MV-4-11 (cell line): ENCODE measurements around the gene HSP90AB1.

Experiments
- DNase-seq: peaks from one replicate; lab custom pipeline; 2025; lab: John Stamatoyannopoulos, UW

HSP90AB1 gene

DNA sequence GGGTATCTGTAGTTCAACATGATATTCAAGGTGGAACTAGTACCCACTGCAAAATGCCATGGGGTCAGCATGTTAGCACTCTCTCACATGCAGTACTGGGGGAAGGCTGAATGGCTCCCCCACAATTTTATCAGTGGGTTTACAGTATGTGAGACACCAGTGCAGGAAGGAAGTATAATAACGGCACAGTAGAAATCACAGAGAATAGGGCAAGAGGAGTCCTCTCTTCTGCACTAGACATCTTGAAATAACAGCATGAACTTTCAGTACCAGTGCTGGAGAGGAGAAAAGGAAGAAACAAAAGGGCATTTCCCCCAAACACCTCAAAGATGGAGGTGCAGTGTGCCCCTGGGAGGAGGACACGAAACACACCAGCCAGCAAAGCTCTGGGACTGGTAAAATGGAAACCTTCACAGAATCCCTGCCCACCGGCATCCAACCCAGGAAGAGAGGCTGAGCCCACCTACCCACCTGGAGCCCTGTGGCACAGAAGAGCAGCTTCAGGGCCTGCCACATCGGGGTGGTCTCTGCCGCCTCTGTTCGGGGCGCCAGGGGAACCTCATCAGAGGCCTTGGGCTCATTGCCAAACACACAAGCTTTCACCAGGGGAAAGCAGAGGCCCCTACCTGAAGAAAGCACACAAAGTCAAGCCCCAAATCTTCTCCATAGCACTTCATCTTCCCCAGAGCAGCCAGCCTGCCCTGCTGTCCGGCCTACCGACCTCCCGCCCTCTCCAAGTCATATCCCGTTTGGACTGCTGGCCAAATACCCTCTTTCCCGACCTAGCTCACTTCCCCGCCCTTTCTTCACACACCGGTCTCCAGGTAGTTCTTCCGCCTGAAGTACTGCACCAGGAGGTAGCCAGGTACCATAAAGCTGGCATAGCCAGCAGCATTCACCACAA is 9.2 kb downstream of the HSP90AB1 start:
- DNase-seq, result no peak

DNA sequence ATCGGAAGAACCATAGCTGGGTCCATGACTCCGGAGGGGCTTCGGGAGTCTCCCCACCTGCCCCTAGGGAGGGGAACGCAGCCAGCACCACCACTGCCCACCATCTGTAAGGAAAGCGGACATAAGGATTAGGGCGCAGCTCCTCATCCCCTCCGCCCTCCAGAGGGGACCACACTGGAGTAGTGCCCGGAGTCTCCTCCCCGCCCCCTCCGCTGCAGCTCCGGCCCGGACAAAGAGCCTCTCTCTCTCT is 9.8 kb downstream of the HSP90AB1 start:
- DNase-seq, result no peak

DNA sequence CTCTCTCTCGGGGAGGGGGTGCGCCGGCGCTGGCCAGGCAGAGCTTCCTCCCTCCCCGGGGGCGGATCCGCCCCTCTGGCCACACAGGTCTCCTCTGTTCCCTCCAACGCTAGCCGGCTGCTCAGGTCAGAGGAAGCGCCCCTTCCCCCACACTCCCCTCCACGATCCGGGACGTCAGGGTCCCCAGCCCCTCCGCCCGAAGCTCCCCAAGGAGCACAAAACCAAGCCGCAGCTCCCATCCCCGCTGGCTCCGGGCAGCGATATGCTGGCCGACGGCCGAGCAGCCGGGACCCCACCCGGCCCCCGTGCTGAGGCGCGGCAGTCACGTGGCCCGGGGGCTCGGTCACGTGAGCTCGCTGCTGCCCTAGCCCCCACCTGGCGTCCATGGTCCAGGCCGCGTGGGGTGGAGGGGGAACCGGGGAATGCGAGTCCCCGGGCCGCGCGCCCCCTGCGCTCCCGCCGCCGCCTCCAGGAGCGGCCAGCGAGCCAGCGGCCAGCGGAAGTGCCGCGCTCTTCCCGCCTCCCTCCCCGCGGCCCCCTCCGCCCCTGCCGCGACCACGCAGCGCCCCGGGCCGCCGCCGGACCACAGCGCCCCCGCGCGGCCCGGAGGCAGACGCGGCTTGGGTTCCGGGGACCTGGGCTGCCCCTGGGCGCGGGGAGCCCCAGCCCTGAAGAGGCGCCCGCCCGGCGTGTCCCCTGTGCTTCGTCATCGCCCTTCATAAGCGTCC is 10.3 kb downstream of the HSP90AB1 start, which contains the start of gene SLC35B2:
Gene SLC35B2, minus strand, starts transcription at position 504 of the 728 bp plus-strand sequence. Its CDS starts 118 bp downstream, at position 386.
- DNase-seq, result peak; percentile 58

DNA sequence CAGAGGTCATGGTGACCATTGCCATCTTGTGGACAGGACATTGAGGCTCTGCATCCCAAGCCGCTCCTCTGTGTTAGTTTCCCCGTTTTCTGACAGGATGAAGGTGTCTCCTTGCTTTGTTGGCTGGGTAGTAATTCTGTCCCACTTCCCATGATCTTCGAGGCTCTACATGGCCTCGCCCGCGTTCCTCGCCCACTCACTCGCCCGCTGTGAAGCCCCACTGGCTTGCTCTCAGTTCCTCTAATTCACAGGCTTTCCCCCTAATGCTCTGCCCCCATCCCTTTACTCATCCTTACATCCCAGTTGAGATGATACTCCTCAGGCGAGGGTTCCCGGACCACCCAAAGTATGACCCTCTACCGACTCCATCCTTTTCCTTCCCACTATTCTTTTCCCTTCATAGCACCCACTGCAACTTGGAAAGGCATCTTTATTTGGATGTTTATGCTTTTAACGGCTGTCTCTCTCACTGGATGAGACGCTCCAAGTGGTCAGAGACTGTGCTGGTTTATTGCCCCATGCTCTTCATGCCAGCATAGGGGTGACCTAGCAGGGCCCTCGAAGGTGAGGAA is 10.9 kb downstream of the HSP90AB1 start:
- peak; percentile 58 for DNase-seq

DNA sequence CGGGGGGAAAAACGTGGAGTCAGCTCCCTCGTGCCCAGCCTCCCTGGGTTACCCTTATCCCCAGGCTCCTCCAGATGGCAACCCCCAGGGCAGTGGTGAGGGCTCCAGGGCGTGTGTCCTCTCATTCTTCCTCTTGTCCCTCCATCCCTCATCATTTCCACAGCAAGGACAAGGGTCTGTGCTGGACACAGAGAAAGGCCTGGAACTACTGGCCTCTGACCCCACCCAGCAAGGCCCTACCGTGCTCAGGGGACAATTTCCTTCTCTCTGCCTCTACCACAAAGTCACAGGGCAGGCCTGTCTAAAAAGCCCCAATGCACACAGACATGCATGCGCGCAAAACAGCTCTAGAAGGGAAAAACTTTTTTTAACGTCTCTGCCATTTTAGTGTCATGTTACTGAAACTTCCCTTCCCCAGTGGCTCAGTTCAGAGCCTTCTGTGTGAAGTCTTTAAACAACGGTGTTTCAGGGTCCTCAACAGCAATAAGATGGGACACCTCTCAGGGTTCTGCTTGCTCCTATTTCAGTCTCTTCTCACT is 11.5 kb downstream of the HSP90AB1 start:
- no peak for DNase-seq

DNA sequence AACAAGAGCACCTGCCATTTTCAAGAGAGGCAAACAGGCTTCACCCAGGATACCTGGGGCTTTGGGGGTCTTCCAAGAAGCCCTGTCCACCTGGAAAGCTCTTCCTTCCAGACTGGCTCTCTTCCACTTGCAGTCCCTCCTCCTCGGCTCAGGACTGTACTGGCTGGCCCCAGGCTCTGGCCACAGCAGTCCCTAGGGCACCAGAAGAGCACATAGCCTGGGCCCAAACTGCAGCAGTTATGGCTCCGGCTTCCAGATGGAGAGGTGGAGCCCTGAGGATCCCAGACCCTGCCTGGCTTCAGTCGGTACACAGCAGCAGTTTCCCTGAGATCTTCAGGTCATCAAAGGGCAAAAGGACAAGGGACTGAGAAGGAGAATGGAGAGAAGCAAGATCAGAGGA is 12.0 kb downstream of the HSP90AB1 start:
- no peak for DNase-seq

DNA sequence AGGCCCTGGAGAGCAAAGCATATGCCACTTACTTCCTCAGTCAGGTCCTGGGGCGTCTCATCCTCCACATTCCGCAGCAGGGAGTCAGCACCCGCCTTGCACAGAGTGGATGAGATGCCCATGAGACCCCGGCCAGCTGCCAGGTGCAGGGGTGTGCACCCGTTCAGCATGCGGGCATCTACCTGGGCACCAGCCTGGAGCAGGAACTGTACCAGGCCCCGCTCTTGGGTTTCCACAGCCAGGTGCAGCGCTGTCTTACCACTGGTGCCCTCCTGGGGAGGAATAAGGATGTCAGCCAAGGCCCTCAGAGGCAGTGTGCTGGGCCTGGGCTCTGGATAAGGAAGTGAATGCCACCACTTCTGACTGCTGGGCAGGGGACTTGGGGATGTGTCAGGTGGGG is 13.1 kb downstream of the HSP90AB1 start:
- DNase-seq, result no peak

DNA sequence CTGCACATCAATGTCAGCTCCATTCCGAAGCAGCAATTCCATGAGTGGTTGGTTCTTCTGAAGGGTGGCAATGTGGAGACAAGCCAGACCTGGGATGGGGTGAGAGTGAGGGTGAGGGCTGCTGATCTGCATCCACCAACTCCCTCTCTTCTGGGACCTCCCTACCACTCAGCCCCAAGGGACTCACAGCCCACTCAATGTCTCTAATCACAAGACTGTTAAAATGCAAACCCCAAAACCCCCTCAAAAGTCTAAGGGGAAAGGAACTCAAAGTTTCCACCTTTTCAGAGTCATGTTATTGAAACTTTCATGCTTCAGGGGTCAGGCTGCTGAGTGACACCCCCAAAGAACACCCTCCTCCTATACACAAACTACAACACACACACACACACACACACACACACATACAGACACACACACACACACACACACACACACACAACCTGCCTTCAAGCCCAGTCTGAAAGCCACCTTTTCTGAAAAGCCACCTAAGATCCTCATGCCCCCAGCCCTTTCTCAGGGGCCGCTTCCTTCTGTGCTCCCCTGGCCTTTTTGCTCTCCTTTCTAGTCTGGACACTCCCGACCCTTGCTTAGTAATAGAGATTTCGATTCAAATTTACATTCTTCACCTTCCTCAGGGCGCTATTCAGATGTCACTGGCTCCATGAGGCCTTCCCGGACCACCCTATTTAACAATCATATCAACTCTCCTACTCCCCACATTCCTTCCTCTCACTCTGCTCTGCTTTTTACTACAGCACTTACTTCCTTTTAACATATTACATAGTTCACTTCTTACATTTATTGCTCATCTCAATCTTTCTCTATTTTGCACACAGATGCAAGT is 13.8 kb downstream of the HSP90AB1 start:
- no peak for DNase-seq

DNA sequence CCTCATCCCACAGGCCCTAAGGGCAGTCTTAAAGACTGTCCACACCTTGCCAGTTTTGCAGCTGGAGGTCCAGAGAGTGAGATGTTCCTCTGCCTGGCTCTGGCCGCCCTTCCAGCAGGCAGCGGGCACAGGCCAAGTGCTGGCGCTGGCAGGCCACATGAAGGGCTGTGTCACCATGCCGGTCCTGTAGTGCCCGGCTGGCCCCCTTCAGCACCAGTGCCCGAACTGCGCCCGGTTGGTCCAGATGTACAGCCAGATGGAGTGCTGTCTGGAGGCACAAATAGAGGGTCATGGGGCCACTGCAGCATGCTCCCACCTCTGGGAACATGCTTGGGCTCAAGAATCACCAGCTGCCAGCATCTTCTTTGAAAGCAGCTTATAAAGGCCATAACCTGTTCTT is 14.7 kb downstream of the HSP90AB1 start:
- DNase-seq, result no peak

DNA sequence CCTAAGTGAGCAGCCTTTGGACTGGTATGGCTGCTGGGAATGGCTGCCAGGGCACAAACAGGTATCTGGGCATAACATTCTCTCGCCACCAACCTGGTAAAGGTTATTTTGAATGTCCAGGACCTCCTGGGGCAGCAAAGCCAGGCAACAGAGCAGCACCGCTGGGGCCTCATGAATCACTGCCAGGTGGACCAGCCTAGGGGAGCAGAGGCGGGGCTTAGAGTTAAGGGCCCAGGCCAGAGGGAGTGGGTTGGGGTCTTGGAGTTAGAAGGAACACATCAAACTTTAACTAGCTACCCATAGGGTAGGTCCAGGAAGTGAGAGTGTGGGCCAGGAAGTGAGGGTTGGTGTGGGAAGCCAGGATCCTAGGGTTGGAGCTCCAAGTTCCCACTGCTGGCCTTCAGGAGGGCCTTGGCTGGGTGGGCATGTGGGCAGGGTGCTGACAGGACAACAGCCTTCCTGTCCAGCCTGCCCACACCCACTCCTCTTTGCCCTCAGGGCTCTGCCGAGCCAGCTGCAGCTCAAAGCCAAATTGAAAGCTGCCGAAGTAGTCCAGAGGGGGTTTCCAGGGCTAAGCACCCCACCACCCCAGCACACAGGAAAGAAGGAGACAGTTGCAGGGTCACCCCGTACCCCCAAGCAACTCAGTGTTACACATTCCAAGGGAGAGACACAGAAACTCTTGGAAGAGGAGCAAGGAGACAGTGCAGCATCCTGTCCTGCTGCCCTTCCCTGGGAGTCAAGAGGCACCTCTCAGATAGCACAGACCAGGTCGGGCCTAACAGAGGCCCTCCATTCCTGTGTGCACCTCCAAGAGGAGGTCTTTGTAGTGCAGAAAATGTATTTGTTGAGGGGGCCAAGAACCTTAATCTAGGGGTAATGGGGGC is 15.8 kb downstream of the HSP90AB1 start:
- DNase-seq, result no peak

DNA sequence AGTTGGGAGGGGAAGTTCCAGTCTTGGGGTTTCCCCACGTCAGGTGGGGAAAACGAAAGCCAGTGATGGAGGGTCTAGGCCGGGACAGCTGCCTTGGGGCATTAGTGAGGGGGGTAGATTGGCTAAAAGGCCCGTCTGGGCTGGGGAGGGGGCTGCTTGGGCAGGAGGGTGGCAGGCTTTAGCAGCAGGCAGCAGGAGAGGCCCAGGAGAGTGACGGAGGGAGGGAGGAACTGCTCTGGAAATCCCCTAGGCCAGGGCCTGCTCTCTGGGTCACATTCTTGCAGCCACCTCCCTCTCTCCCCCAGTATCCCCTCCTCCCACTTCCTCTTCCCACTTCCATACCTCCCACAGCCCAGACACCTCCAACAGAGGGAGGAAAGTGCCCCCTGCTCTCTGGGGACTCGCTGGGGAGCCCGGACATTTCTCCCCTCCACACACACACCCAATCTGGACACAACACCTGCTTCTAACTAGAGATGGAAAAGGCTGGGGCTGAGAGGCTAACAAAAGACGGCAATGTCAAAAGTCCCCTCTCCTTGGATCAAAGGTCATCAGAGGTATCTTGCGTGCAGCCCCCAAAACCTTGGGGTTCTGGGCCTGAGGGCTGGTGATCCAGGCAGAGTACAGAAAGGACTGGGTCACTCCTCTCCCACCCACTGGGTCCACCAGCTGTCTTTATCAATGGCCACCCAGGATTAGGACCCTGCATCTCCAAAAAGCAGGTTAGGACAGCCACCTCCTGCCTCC is 16.6 kb downstream of the HSP90AB1 start:
- DNase-seq, result peak; percentile 41

DNA sequence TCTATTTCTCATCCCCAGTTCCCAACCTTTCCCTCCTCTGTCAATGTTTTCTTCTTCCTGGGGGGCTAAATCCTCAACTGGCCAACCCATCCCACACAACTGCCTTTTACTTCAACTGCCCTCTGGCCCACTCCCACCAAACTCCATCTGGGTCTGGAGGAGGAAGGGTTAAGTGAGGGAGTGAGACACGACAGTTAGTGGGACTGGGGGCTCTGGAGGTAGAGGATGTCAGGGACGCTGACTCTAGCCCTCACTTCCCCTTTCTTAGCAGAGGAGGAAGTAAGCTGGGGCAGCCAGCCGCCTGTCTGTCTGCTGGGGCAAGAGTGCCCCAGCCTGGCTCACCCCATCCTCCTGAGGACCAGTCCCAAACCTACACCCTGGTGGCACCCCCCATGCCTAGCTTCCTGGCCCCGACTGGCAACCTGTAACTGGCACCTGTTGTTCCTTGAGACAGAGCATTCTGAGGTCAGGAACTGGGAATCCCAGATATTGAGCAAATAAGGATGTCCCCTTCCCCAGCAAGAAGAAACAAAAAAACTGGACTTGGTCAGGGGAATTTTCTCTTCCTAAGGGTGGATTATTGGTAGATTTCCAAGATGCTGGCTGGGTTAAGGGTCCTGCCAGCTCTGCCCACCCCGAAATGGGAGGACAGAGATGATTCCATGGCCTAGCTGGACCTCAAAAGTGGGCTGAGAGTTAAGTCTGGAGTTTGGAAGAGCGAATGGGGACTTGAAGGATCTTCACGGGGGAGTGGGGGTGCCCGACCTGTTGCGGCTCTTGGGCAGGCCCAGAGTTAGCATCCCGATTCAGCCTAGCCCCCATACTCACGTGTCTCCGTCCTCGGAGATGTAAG is 17.5 kb downstream of the HSP90AB1 start:
- DNase-seq, result peak; percentile 88

DNA sequence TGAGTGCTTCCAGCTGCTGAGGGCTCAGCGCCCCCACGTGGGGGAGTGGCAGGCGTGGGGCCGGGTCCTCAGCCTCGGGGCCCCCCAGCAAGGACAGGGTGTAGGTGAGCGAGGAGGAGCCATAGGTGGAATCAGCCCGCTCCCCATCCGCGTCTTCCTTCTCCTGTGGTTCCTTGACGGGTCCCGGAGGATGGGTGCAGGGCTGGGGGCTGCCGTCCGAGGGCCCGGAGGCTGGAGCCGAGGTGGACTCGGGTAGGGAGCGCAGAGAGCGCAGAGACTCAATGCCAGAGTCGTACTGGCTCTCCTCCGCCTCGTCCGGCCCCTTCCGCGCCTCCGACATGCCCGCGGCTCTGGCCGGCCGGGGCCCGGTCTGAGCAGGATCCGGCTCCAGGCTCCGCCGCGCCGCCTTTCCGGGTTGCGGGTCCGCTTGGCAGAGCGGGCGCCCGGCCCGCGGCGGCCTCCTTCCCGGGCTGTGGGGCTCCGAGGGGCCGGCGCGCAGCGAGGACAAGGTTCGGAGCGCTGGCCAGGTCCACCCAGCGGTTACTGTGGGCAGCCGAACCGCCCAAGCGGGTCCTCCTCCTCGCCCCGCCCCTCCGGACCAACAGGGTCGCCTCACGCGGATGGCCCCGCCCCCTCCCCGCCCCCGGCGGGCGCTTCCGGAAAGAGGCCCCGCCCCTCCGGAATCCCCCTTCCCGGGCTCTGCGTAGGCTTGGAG is 18.3 kb downstream of the HSP90AB1 start, which contains the start of gene NFKBIE:
Gene NFKBIE, minus strand, starts transcription at position 545 of the 715 bp plus-strand sequence. Its CDS starts 205 bp downstream, at position 340.
- DNase-seq, result peak; percentile 85

DNA sequence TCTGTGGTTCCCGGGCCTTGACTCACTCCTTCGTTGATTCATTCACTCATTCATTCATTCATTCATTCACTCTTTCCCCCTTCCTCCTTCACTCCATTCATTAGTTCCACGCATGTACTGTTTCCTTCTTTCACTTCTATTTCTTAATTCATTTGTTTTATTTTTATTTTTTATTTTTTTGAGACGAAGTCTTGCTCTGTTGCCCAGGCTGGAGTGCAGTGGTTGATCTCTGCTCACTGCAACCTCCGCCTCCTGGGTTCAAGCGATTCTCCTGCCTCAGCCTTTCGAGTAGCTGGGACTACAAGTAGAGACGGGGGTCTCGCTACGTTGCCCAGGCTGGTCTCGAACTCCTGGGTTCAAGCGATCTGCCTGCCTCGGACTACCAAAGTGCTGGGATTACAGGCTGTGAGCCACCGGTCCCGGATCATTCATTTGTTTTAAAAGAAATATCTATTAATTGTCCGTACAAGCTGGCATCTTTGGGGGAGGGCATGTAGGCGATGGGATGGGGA is 18.9 kb downstream of the HSP90AB1 start:
- DNase-seq, result no peak

DNA sequence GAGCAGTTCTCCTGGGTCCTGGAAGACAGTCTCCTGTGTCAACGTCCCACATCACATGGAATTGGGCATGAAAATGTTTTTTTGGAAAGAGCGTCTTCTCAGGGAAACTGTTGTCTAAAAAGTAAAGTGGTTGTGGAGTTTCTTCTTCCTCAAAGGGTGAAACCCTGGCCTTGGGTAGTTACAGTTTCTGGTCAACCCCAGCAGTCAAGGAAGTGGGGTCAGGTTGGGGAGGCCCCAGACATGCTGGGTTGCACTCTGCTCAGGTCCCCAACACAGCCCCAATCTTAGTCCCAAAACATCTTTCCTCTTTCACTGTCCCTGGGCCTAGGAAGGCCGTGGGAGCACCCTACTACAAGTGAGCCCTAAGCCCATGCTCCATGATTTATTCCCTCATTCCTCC is 19.4 kb downstream of the HSP90AB1 start:
- DNase-seq, result peak; percentile 23

DNA sequence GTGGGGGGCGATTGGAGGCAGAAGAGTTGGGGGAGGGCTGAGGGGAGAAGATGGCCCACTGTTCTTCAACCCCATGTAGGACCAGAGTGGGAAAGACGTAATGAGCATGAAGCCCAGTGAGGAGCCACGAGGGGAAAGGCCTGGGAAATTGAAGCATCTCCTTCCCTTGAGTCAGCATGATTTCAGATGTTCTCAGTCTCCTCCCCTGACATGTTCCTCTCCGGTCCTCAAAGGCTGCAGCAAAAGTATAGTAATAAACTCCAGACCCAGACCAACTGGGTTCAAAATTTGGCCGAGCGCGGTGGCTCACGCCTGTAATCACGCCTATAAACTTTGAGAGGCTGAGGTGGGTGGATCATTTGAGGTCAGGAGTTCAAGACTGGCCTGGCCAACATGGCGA is 20.4 kb downstream of the HSP90AB1 start:
- no peak for DNase-seq

DNA sequence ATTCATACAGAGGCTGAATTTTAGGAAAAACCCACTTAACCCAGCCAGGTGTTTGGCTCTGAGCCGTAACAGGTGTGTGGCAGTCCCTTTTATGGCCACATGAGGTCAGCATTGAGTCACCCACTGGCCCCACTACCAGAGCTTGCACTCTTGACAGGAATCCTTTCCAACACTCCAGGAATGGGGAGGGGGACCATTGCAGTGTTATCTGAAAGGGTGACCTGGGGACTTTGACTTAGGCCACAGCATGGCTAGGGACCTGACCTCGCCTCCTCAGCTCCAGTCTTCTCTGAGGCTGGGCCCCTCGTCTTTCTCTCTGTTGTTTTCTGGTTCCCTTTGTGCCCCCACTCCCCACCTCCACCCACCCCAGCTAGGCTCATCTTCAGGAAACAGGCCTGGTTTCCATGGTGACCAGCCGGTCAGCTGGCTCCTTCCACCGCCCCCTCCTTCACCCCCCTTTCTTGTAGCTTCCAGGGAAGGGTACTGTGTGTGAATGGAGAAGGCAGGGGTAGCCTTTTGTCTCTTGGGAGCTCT is 21.3 kb downstream of the HSP90AB1 start:
- DNase-seq, result no peak
